Left colon (tissue), 2 donors: ENCODE results near the gene TSHR. TPM values are rescaled to one million over a fixed set of nuclear protein-coding genes. Genes with fewer than 3 reads are reported as not detected.
"Not testable (repeated sequence)": the region's sequence is repeated elsewhere in the genome, so short reads cannot be mapped to it uniquely, and the experiment has no call there.

Source experiments
- ATAC-seq: fragments of 200-7000 bp; cut with Tn5 transposase; one replicate; pipeline ENCODE4 v1.9.1; 2020; ENCODE audit warnings: mild to moderate bottlenecking, moderate library complexity
- DNase-seq, 2 donors: peaks; one replicate each; pipeline ENCODE4 v3.0.0-alpha.2; 2020
- intact Hi-C, 2 donors: fragments of 100-400 bp; cut with DNase I in 1 of 2; cut with micrococcal nuclease in 1 of 2; formaldehyde crosslinking; loops; one replicate each; pipeline versions ENCODE4 v1.11.2 to v1.14.0; 2022; cut with DNase I, micrococcal nuclease
- total RNA-seq, 2 donors: library from RNA; stranded (reverse); fragmentation: NEBNext Ultra II Directional; extraction: Animal tissue kit (Norgen Biotek cat#: 25700); gene quantifications; one replicate each; pipeline ENCODE4 v1.2.1, GENCODE V29; 2021
- donor health status: DM: no; HTN: no; CAD: no.
- donor health status: DM: yes; HTN: yes; CAD: no.

Gene TSHR
- total RNA-seq, 2 donors from 2014 or later, result 0.22 TPM; not detected in 1

- intact Hi-C loops, result loop anchor here in 1 of 2 donors (1.0 kb wide), 1 partner anchor 32 kb away; the partner anchor contains the start of gene TSHR
- peak; percentile 35 to 73 for DNase-seq
- peak; percentile 97 for ATAC-seq
These were observed 32.0 kb downstream of the TSHR start for GRCh38 chr14:80987235-80988032.

GRCh38 chr14:80988192-80988591, 32.8 kb downstream of the TSHR start:
- intact Hi-C loops, result no loop called here
- DNase-seq (no peak), ATAC-seq (no peak)

GRCh38 chr14:80988735-80989429, 33.5 kb downstream of the TSHR start:
- DNase-seq (no peak), ATAC-seq (no peak)
- intact Hi-C loops, result no loop called here

GRCh38 chr14:80992580-80992979, 37.2 kb downstream of the TSHR start:
- DNase-seq (no peak), ATAC-seq (no peak)
- intact Hi-C loops, result no loop called here

GRCh38 chr14:80996049-80996901, 40.9 kb downstream of the TSHR start:
- ATAC-seq, result peak; percentile 77
- DNase-seq, result no peak
- intact Hi-C loops, result loop anchor here in 1 of 2 donors (5.0 kb wide), 1 partner anchor 171 kb away; no protein-coding TSS in a partner anchor

- intact Hi-C loops, result no loop called here
- DNase-seq (no peak), ATAC-seq (no peak)
These were observed 46.0 kb downstream of the TSHR start for GRCh38 chr14:81001447-81001846.

- DNase-seq (no peak), ATAC-seq (no peak)
- intact Hi-C loops, result no loop called here
These were observed 49.2 kb downstream of the TSHR start for GRCh38 chr14:81004575-81004974.

GRCh38 chr14:81005540-81006228, 50.3 kb downstream of the TSHR start:
- DNase-seq (no peak), ATAC-seq (no peak)
- intact Hi-C loops, result no loop called here

- ATAC-seq, result no peak
- intact Hi-C loops, result no loop called here
- DNase-seq, result no peak
These were observed 50.8 kb downstream of the TSHR start for GRCh38 chr14:81006266-81006665.

GRCh38 chr14:81007131-81007530, 51.7 kb downstream of the TSHR start:
- intact Hi-C loops, result no loop called here
- ATAC-seq, result no peak
- no peak for DNase-seq

GRCh38 chr14:81009346-81009745, 53.9 kb downstream of the TSHR start:
- DNase-seq, result no peak
- intact Hi-C loops, result no loop called here
- ATAC-seq, result no peak

- ATAC-seq, result no peak
- intact Hi-C loops, result no loop called here
- no peak for DNase-seq
These were observed 62.8 kb downstream of the TSHR start for GRCh38 chr14:81018251-81018650.

- no peak for DNase-seq
- intact Hi-C loops, result no loop called here
- no peak for ATAC-seq
These were observed 63.3 kb downstream of the TSHR start for GRCh38 chr14:81018684-81019083.

GRCh38 chr14:81019113-81019512, 63.7 kb downstream of the TSHR start:
- ATAC-seq, DNase-seq, intact Hi-C loops: not testable (repeated sequence)

GRCh38 chr14:81023095-81023710, 67.8 kb downstream of the TSHR start:
- ATAC-seq (no peak), DNase-seq (no peak)
- intact Hi-C loops, result no loop called here

- no peak for ATAC-seq
- intact Hi-C loops, result no loop called here
- DNase-seq, result no peak
These were observed 73.0 kb downstream of the TSHR start for GRCh38 chr14:81028461-81028860.

GRCh38 chr14:81031488-81031887, 76.1 kb downstream of the TSHR start:
- ATAC-seq (no peak), DNase-seq (peak in 1 of 2 donors; percentile 6)
- intact Hi-C loops, result no loop called here

- ATAC-seq (no peak), DNase-seq (no peak)
- intact Hi-C loops, result no loop called here
These were observed 78.3 kb downstream of the TSHR start for GRCh38 chr14:81033698-81034240.
